ENCODE results near the gene ANO10. TPM values are rescaled to one million over a fixed set of nuclear protein-coding genes. Genes with fewer than 3 reads are reported as not detected.

The ANO10 gene
- total RNA-seq, 1 donor from 2014 or later: 4.9 TPM

- intact Hi-C loops (cut with micrococcal nuclease): no loop called here
- no peak for DNase-seq (ENCODE audit: low spot score)
- no peaks in the 10 kb centered on the region for H3K36me3 Mint-ChIP-seq (ENCODE audit: low read depth)
- no peak overlapping the region for H3K4me3 Mint-ChIP-seq (ENCODE audit: low read depth)
- peaks cover 4% of the 10 kb centered on the region for H3K27me3 Mint-ChIP-seq (ENCODE audit: low read depth)
- no peaks in the 10 kb centered on the region for H3K4me1 Mint-ChIP-seq (ENCODE audit: low read depth)
- H3K9me3 Mint-ChIP-seq: no peaks in the 10 kb centered on the region
- H3K27ac Mint-ChIP-seq: no peak overlapping the region
These were observed 79.3 kb downstream of the ANO10 start for GRCh38 chr3:43542328-43543043.

GRCh38 chr3:43540624-43541023 is 81.2 kb downstream of the ANO10 start:
- H3K36me3 Mint-ChIP-seq (ENCODE audit: low read depth): no peaks in the 10 kb centered on the region
- intact Hi-C loops (cut with micrococcal nuclease): no loop called here
- no peak for DNase-seq (ENCODE audit: low spot score)
- no peak overlapping the region for H3K27ac Mint-ChIP-seq
- H3K9me3 Mint-ChIP-seq: no peaks in the 10 kb centered on the region
- no peak overlapping the region for H3K4me3 Mint-ChIP-seq (ENCODE audit: low read depth)
- H3K27me3 Mint-ChIP-seq (ENCODE audit: low read depth): peaks cover 4% of the 10 kb centered on the region
- H3K4me1 Mint-ChIP-seq (ENCODE audit: low read depth): no peaks in the 10 kb centered on the region

GRCh38 chr3:43539321-43539720 is 82.5 kb downstream of the ANO10 start:
- peaks cover 4% of the 10 kb centered on the region for H3K27me3 Mint-ChIP-seq (ENCODE audit: low read depth)
- no peak overlapping the region for H3K4me3 Mint-ChIP-seq (ENCODE audit: low read depth)
- intact Hi-C loops (cut with micrococcal nuclease): no loop called here
- no peaks in the 10 kb centered on the region for H3K4me1 Mint-ChIP-seq (ENCODE audit: low read depth)
- no peaks in the 10 kb centered on the region for H3K36me3 Mint-ChIP-seq (ENCODE audit: low read depth)
- no peak for DNase-seq (ENCODE audit: low spot score)
- H3K27ac Mint-ChIP-seq: no peak overlapping the region
- no peaks in the 10 kb centered on the region for H3K9me3 Mint-ChIP-seq

- intact Hi-C loops (cut with micrococcal nuclease): no loop called here
- Mint-ChIP-seq H3K27ac (no peak overlapping the region), H3K27me3 (ENCODE audit: low read depth) (peaks cover 4% of the 10 kb centered on the region), H3K9me3 (no peaks in the 10 kb centered on the region), H3K4me1 (ENCODE audit: low read depth) (no peaks in the 10 kb centered on the region), H3K36me3 (ENCODE audit: low read depth) (no peaks in the 10 kb centered on the region), H3K4me3 (ENCODE audit: low read depth) (no peak overlapping the region)
- no peak for DNase-seq (ENCODE audit: low spot score)
These were observed 84.6 kb downstream of the ANO10 start for GRCh38 chr3:43537225-43537624.

- intact Hi-C loops (cut with micrococcal nuclease): no loop called here
These were observed 87.1 kb downstream of the ANO10 start for GRCh38 chr3:43534675-43535074.

GRCh38 chr3:43533009-43533408 is 88.8 kb downstream of the ANO10 start:
- Mint-ChIP-seq H3K9me3 (peaks cover 3% of the 10 kb centered on the region), H3K27me3 (ENCODE audit: low read depth) (peaks cover 3% of the 10 kb centered on the region), H3K4me1 (ENCODE audit: low read depth) (no peaks in the 10 kb centered on the region), H3K36me3 (ENCODE audit: low read depth) (no peaks in the 10 kb centered on the region), H3K27ac (no peak overlapping the region), H3K4me3 (ENCODE audit: low read depth) (no peak overlapping the region)
- DNase-seq (ENCODE audit: low spot score): no peak
- intact Hi-C loops (cut with micrococcal nuclease): no loop called here

More at GRCh38 chr3:43534675-43535074, 87.1 kb downstream of the ANO10 start:
- H3K9me3 Mint-ChIP-seq: no peaks in the 10 kb centered on the region
- no peak overlapping the region for H3K4me3 Mint-ChIP-seq (ENCODE audit: low read depth)
- H3K27me3 Mint-ChIP-seq (ENCODE audit: low read depth): peaks cover 4% of the 10 kb centered on the region
- DNase-seq (ENCODE audit: low spot score): no peak
- no peaks in the 10 kb centered on the region for H3K36me3 Mint-ChIP-seq (ENCODE audit: low read depth)
- H3K4me1 Mint-ChIP-seq (ENCODE audit: low read depth): no peaks in the 10 kb centered on the region
- H3K27ac Mint-ChIP-seq: no peak overlapping the region

- no peak overlapping the region for H3K27ac Mint-ChIP-seq
- no peak for DNase-seq (ENCODE audit: low spot score)
- peaks cover 7% of the 10 kb centered on the region for H3K9me3 Mint-ChIP-seq
- H3K27me3 Mint-ChIP-seq (ENCODE audit: low read depth): peaks cover 3% of the 10 kb centered on the region
- intact Hi-C loops (cut with micrococcal nuclease): no loop called here
- no peaks in the 10 kb centered on the region for H3K4me1 Mint-ChIP-seq (ENCODE audit: low read depth)
- no peaks in the 10 kb centered on the region for H3K36me3 Mint-ChIP-seq (ENCODE audit: low read depth)
- H3K4me3 Mint-ChIP-seq (ENCODE audit: low read depth): no peak overlapping the region
These were observed 90.0 kb downstream of the ANO10 start for GRCh38 chr3:43531835-43532234.

- intact Hi-C loops (cut with micrococcal nuclease): no loop called here
- Mint-ChIP-seq H3K4me1 (ENCODE audit: low read depth) (no peaks in the 10 kb centered on the region), H3K4me3 (ENCODE audit: low read depth) (no peak overlapping the region), H3K27me3 (ENCODE audit: low read depth) (peaks cover 3% of the 10 kb centered on the region), H3K9me3 (peaks cover 7% of the 10 kb centered on the region), H3K27ac (no peak overlapping the region), H3K36me3 (ENCODE audit: low read depth) (no peaks in the 10 kb centered on the region)
- DNase-seq (ENCODE audit: low spot score): no peak
These were observed 93.2 kb downstream of the ANO10 start for GRCh38 chr3:43528498-43529099.

GRCh38 chr3:43526956-43527355 is 94.9 kb downstream of the ANO10 start:
- Mint-ChIP-seq H3K36me3 (ENCODE audit: low read depth) (no peaks in the 10 kb centered on the region), H3K9me3 (peaks cover 7% of the 10 kb centered on the region), H3K27ac (no peak overlapping the region), H3K4me1 (ENCODE audit: low read depth) (no peaks in the 10 kb centered on the region), H3K27me3 (ENCODE audit: low read depth) (peaks cover 3% of the 10 kb centered on the region), H3K4me3 (ENCODE audit: low read depth) (no peak overlapping the region)
- intact Hi-C loops (cut with micrococcal nuclease): no loop called here
- no peak for DNase-seq (ENCODE audit: low spot score)

- H3K27ac Mint-ChIP-seq: no peak overlapping the region
- peaks cover 7% of the 10 kb centered on the region for H3K9me3 Mint-ChIP-seq
- intact Hi-C loops (cut with micrococcal nuclease): no loop called here
- DNase-seq (ENCODE audit: low spot score): no peak
- no peaks in the 10 kb centered on the region for H3K4me1 Mint-ChIP-seq (ENCODE audit: low read depth)
- no peaks in the 10 kb centered on the region for H3K36me3 Mint-ChIP-seq (ENCODE audit: low read depth)
- H3K27me3 Mint-ChIP-seq (ENCODE audit: low read depth): peaks cover 3% of the 10 kb centered on the region
- H3K4me3 Mint-ChIP-seq (ENCODE audit: low read depth): no peak overlapping the region
These were observed 95.7 kb downstream of the ANO10 start for GRCh38 chr3:43525941-43526607.

GRCh38 chr3:43525386-43525785 is 96.4 kb downstream of the ANO10 start:
- intact Hi-C loops (cut with micrococcal nuclease): no loop called here
- Mint-ChIP-seq H3K4me1 (ENCODE audit: low read depth) (no peaks in the 10 kb centered on the region), H3K27ac (no peak overlapping the region), H3K36me3 (ENCODE audit: low read depth) (no peaks in the 10 kb centered on the region), H3K4me3 (ENCODE audit: low read depth) (no peak overlapping the region), H3K27me3 (ENCODE audit: low read depth) (peaks cover 3% of the 10 kb centered on the region), H3K9me3 (peaks cover 7% of the 10 kb centered on the region)
- DNase-seq (ENCODE audit: low spot score): no peak

- H3K9me3 Mint-ChIP-seq: peaks cover 24% of the 10 kb centered on the region
These were observed 98.3 kb downstream of the ANO10 start for GRCh38 chr3:43523454-43524053.

More at GRCh38 chr3:43523454-43524053, 98.3 kb downstream of the ANO10 start:
- Mint-ChIP-seq H3K27me3 (ENCODE audit: low read depth) (peaks cover 3% of the 10 kb centered on the region), H3K27ac (no peak overlapping the region), H3K36me3 (ENCODE audit: low read depth) (peaks cover 10% of the 10 kb centered on the region), H3K4me1 (ENCODE audit: low read depth) (no peaks in the 10 kb centered on the region), H3K4me3 (ENCODE audit: low read depth) (no peak overlapping the region)
- intact Hi-C loops (cut with micrococcal nuclease): no loop called here
- DNase-seq (ENCODE audit: low spot score): no peak

All from activated T-helper 2 cell treated with anti-CD3 and anti-CD28 coated beads, Interferon-gamma antibody, Interleukin-2, Interleukin-4, amounts not matched to agents 10 μg/mL and 5 μg/mL and 100 μg/mL, durations not matched to agents 14 hours and 24 hours and 36 hours (primary cell).